Keratinocyte (primary cell): Measurements from ENCODE around the gene ACKR4. TPM values are rescaled to one million over a fixed set of nuclear protein-coding genes. Genes with fewer than 3 reads are reported as not detected.

ENCODE experiments used
- DNase-seq: peaks from one replicate; pipeline ENCODE4 v3.0.0-alpha.2; 2011; ENCODE audit warnings: low read depth, missing footprints, low spot score
- FAIRE-seq: peaks from 2 replicates; lab custom pipeline; 2011; peaks lifted over from hg19 to GRCh38; lab: Jason Lieb, UNC
- H2AFZ ChIP-seq: 2 replicates; pipeline ENCODE4 v1.6.0; 2012; ENCODE audit warnings: low read length, control low read depth, inconsistent platforms; ENCODE audit not compliant: control insufficient read depth
- H3K27ac ChIP-seq: 2 replicates; pipeline ENCODE4 v1.5.1; 2011; ENCODE audit warnings: low read length; ENCODE audit not compliant: control insufficient read depth, insufficient read depth
- H3K27me3 ChIP-seq: 3 replicates; pipeline ENCODE4 v1.6.0; 2011; ENCODE audit warnings: low read length; ENCODE audit not compliant: control insufficient read depth, insufficient read depth; ENCODE audit errors: extremely low read depth
- H3K36me3 ChIP-seq, 2 experiments: 2 replicates in 1 of 2; 3 replicates in 1 of 2; pipeline ENCODE4 v1.5.1; 2011; ENCODE audit warnings: low read length in 2 of 2, mild to moderate bottlenecking in 1 of 2; ENCODE audit not compliant: control insufficient read depth in 2 of 2, insufficient read depth in 2 of 2; ENCODE audit errors: extremely low read depth in 1 of 2
- H3K4me1 ChIP-seq: 3 replicates; pipeline ENCODE4 v1.5.1; 2011; ENCODE audit warnings: low read length; ENCODE audit not compliant: control insufficient read depth, insufficient read depth; ENCODE audit errors: extremely low read depth
- H3K4me2 ChIP-seq: 3 replicates; pipeline ENCODE4 v1.6.0; 2011; ENCODE audit warnings: low read depth, low read length; ENCODE audit not compliant: control insufficient read depth, insufficient read depth; ENCODE audit errors: extremely low read depth
- H3K4me3 ChIP-seq, 3 experiments: fragments of 200-600 bp in 1 of 3; sonication (generic) in 1 of 3; 2 replicates in 2 of 3; 3 replicates in 1 of 3; pipeline ENCODE4 v1.5.1; 2011 to 2016; ENCODE audit warnings: low read length in 3 of 3, mild to moderate bottlenecking in 3 of 3, control low read depth in 2 of 3, inconsistent platforms in 1 of 3, low read depth in 1 of 3, mixed read lengths in 1 of 3, mixed run types in 1 of 3, moderate library complexity in 1 of 3; ENCODE audit not compliant: control insufficient read depth in 2 of 3, insufficient read depth in 2 of 3; ENCODE audit errors: extremely low read depth in 1 of 3
- H3K79me2 ChIP-seq: 2 replicates; pipeline ENCODE4 v1.6.0; 2012; ENCODE audit warnings: low read length; ENCODE audit not compliant: control insufficient read depth, insufficient read depth
- H3K9ac ChIP-seq: 3 replicates; pipeline ENCODE4 v1.6.0; 2011; ENCODE audit warnings: low read length; ENCODE audit not compliant: control insufficient read depth, insufficient read depth; ENCODE audit errors: extremely low read depth
- H3K9me1 ChIP-seq: 3 replicates; pipeline ENCODE4 v1.6.0; 2011; ENCODE audit warnings: low read length; ENCODE audit not compliant: control insufficient read depth, insufficient read depth; ENCODE audit errors: extremely low read depth
- H3K9me3 ChIP-seq: 2 replicates; pipeline ENCODE4 v1.5.1; 2012; ENCODE audit warnings: low read depth, low read length; ENCODE audit not compliant: control insufficient read depth
- H4K20me1 ChIP-seq: 3 replicates; pipeline ENCODE4 v1.6.0; 2011; ENCODE audit warnings: low read length; ENCODE audit not compliant: control insufficient read depth, insufficient read depth; ENCODE audit errors: extremely low read depth
- CTCF ChIP-seq, 3 experiments: IDR thresholded peaks in 1 of 3; conservative IDR thresholded peaks in 1 of 3; optimal IDR thresholded peaks in 1 of 3; 2 replicates in 2 of 3; 3 replicates in 1 of 3; pipeline versions ENCODE3 to v1.5.1; 2011; ENCODE audit warnings: low read length in 3 of 3, mild to moderate bottlenecking in 3 of 3, moderate library complexity in 2 of 3, control low read depth in 1 of 3, inconsistent platforms in 1 of 3; ENCODE audit not compliant: insufficient read depth in 2 of 3; ENCODE audit errors: extremely low read depth in 1 of 3
- EZH2 ChIP-seq: IDR thresholded peaks from one replicate; pipeline ENCODE4 v1.6.1; 2012; ENCODE audit warnings: inconsistent platforms, mild to moderate bottlenecking, low read length, moderate library complexity
- dilution Hi-C: fragments of 300-500 bp; cut with MboI; formaldehyde crosslinking; loops from one replicate; pipeline ENCODE4 v1.7.0; 2020; ENCODE audit warnings: low sequenced_read_pairs; ENCODE audit not compliant: extremely low pct_ligation_motif_present
- polyA plus RNA-seq, 5 experiments: library from polyadenylated mRNA; depleted of rRNA in 3 of 5; stranded (reverse) in 3 of 5; stranded (forward) in 1 of 5; unstranded in 1 of 5; fragments of >200 nt; gene quantifications; 1 replicate in 1 of 5; 2 replicates in 3 of 5; 3 replicates in 1 of 5; pipeline versions ENCODE4 v1.2.1 to v1.2.3, GENCODE V29; 2011 to 2012; ENCODE audit warnings: missing spikeins in 2 of 5, low read depth in 1 of 5, low replicate concordance in 1 of 5

The ACKR4 gene
- polyA plus RNA-seq, 1 donor (not counting 4 experiments of a cell fraction or from before 2014, with no cell fraction given): 0.67 TPM

GRCh38 chr3:132615881-132616280 is 18.8 kb downstream of the ACKR4 start:
- no peaks in the 10 kb centered on the region for H3K9me1 ChIP-seq
- dilution Hi-C loops: no loop called here
- H3K27ac ChIP-seq: no peak overlapping the region
- FAIRE-seq (no peak), DNase-seq (no peak)
- H3K79me2 ChIP-seq: no peaks in the 10 kb centered on the region
- no peaks in the 10 kb centered on the region for H3K4me1 ChIP-seq
- H3K4me3 ChIP-seq: no peak overlapping the region
- TF ChIP-seq CTCF (optimal IDR thresholded peaks at IDR 0.05 in 1 of 3, IDR thresholded peaks at IDR 0.05 in 1 of 3, conservative IDR thresholded peaks at IDR 0.05 in 1 of 3; ENCODE audit: extremely low read depth in 1 of 3, insufficient read depth in 2 of 3, low read length in 3 of 3): no peak
- no peak for TF ChIP-seq EZH2
- H3K4me2 ChIP-seq: no peak overlapping the region
- H3K9me3 ChIP-seq: no peaks in the 10 kb centered on the region
- no peaks in the 10 kb centered on the region for H4K20me1 ChIP-seq
- H3K36me3 ChIP-seq: peaks cover 0 to 1% of the 10 kb centered on the region in 2 experiments
- H2AFZ ChIP-seq: no peak overlapping the region
- H3K9ac ChIP-seq: no peak overlapping the region
- H3K27me3 ChIP-seq: no peaks in the 10 kb centered on the region

GRCh38 chr3:132616780-132617179 is 19.7 kb downstream of the ACKR4 start:
- Histone ChIP-seq H3K4me3 (no peak overlapping the region), H3K4me1 (no peaks in the 10 kb centered on the region), H2AFZ (no peak overlapping the region), H3K9ac (no peak overlapping the region), H3K9me1 (no peaks in the 10 kb centered on the region), H3K36me3 (peaks cover 0 to 1% of the 10 kb centered on the region in 2 experiments), H3K27ac (no peak overlapping the region), H4K20me1 (no peaks in the 10 kb centered on the region), H3K79me2 (no peaks in the 10 kb centered on the region), H3K27me3 (no peaks in the 10 kb centered on the region), H3K4me2 (no peak overlapping the region), H3K9me3 (no peaks in the 10 kb centered on the region)
- no peak for FAIRE-seq
- dilution Hi-C loops: no loop called here
- no peak for DNase-seq
- no peak for TF ChIP-seq EZH2
- TF ChIP-seq CTCF (optimal IDR thresholded peaks at IDR 0.05 in 1 of 3, IDR thresholded peaks at IDR 0.05 in 1 of 3, conservative IDR thresholded peaks at IDR 0.05 in 1 of 3; ENCODE audit: extremely low read depth in 1 of 3, insufficient read depth in 2 of 3, low read length in 3 of 3): no peak
